Activated naive CD8-positive, alpha-beta T cell treated with anti-CD3 and anti-CD28 coated beads, Interleukin-2, amount 50 U/mL, for 16 hours (primary cell): ENCODE measurements around the gene BPHL.
"Not testable (repeated sequence)": the region's sequence is repeated elsewhere in the genome, so short reads cannot be mapped to it uniquely, and the experiment has no call there.

Experiments used
- DNase-seq: peaks from one replicate; pipeline ENCODE4 v3.0.0-alpha.2; 2020; ENCODE audit warnings: low read depth, low spot score

BPHL gene

GRCh38 chr6:3122823-3123182 is 4.3 kb downstream of the BPHL start:
- no peak for DNase-seq

GRCh38 chr6:3124667-3125066 is 6.2 kb downstream of the BPHL start:
- DNase-seq: no peak

GRCh38 chr6:3125815-3126214 is 7.3 kb downstream of the BPHL start:
- DNase-seq: no peak

- DNase-seq: no peak
These were observed 10.0 kb downstream of the BPHL start for GRCh38 chr6:3128356-3129108.

- no peak for DNase-seq
These were observed 13.2 kb downstream of the BPHL start for GRCh38 chr6:3131695-3132094.

GRCh38 chr6:3133515-3133914 is 15.0 kb downstream of the BPHL start:
- DNase-seq: no peak

- no peak for DNase-seq
These were observed 17.3 kb downstream of the BPHL start for GRCh38 chr6:3135668-3136291.

- no peak for DNase-seq
These were observed 17.9 kb downstream of the BPHL start for GRCh38 chr6:3136292-3137011.

GRCh38 chr6:3137057-3137777 is 18.7 kb downstream of the BPHL start:
- DNase-seq: no peak

GRCh38 chr6:3137873-3138272 is 19.4 kb downstream of the BPHL start:
- not testable (repeated sequence) for DNase-seq

- no peak for DNase-seq
These were observed 19.8 kb downstream of the BPHL start for GRCh38 chr6:3138341-3138740.

- DNase-seq: no peak
These were observed 20.8 kb downstream of the BPHL start for GRCh38 chr6:3139090-3139903.

- DNase-seq: no peak
These were observed 21.7 kb downstream of the BPHL start for GRCh38 chr6:3140201-3140600.

- no peak for DNase-seq
These were observed 24.0 kb downstream of the BPHL start for GRCh38 chr6:3142536-3142935.

GRCh38 chr6:3143158-3143557 is 24.6 kb downstream of the BPHL start:
- DNase-seq: no peak

- DNase-seq: no peak
These were observed 26.1 kb downstream of the BPHL start for GRCh38 chr6:3144571-3144970.

- no peak for DNase-seq
These were observed 29.6 kb downstream of the BPHL start for GRCh38 chr6:3147914-3148757.

GRCh38 chr6:3151691-3152090 is 33.2 kb downstream of the BPHL start:
- DNase-seq: no peak

- DNase-seq: no peak
These were observed 34.2 kb downstream of the BPHL start for GRCh38 chr6:3152689-3153088.

- not testable (repeated sequence) for DNase-seq
These were observed 36.9 kb downstream of the BPHL start for GRCh38 chr6:3155416-3155815.
